Hematopoietic multipotent progenitor cell treated with erythropoietin and hydrocortisone succinate and interleukin-3 and kit ligand, for 15 days (in vitro differentiated cells): ENCODE measurements around the gene CAPN13.

Experiments
- DNase-seq: peaks from one replicate; pipeline ENCODE4 v3.0.0-alpha.2; 2015; ENCODE audit warnings: low spot score

Gene CAPN13

DNA sequence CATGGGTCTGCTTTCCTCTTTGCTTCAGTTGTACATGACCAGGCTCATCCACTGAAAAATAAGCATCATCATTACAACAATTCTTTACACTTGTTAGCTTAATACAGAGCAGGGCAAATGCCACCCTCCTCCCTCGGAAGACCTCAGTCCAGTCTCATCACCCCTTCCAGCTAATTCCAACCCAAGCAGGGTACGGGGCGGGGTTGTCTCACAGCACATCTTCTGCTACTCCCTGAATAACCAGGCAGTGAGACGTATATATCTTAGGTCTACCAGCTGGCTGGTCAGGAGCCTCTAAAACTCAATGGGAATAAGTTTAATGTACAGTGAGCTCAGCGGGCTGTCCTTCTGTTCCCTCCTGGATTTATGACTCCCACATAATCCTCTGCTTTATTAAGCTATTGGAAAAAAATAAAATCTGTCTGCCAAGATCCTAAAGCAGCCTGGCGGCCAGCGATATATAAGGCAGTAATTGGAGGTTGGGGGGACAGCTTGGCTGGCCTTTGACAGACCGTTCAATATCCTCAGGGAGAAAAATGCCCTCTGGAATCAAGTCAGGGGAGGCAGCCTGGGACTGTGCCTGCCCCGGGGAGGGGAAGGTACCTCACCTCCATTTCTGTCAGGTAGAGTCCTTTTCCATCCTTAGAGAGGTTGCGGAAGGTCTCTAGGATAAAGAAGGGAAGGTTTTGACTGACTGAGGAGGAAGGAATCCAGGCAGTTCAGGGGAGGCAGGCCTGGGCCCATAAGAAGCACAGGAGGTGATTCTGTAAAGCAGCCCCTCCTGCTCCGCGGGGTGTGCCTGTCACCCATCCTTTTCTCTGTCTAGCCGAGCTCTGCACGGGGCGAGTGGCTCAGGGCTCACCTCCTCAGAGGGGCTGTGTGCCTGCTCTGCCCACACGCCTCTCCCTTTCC is 76.3 kb downstream of the CAPN13 start:
- DNase-seq: no peak

DNA sequence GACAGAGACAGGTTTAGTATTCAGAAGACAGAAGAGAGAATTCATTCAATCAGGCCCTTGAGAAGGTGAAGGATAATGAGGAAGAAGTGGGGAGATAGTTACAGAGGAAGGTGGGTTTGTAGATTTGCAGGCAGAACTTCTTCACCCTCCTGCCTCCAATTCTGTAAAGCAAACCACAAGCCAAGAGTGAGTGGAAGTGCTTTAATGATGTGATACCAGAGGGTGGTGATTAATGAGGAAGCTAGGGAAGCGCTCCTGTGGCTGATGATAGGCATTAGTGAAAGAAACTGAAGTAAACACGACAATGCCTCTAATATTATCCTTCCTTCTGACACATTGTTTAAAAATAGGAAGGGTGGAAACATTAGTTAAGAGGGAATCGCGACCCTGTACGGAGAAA is 78.2 kb downstream of the CAPN13 start:
- no peak for DNase-seq

DNA sequence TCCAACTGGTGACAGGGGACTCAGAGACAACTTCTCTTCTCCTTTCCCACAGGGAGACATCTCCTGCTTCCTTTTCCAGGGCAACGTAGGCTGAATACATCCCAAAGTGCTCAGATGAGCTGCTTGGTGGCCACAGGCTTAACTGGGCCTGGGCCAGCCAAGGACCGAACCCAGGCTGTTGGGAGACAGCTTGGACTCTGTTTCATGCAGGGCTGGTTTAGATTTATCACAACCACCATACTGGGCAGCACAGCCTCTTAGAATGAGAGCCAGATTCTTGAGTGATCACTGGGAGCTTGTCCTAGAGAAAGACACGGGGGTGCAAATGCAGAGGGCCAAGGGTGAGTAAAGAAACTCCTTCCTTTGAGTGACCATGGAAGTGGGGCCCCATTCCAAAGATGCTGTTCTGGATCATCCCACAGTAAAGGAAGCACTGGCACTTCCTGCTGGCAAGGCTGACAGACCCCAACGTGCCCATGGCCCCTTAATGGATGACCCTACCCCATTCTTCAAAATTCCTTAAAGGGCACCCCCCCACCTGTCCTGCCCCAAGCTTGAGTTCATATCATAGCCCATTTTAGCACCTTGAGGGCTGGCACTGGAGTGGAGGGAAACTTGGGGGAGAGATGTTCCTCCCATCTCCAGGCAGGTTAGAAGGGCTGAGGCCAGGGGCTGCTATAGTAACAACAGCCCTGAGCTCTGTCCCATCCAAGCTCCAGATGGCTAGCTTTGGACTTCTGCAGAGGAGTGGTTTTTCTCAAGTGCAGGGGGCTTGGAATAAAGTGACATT is 84.1 kb downstream of the CAPN13 start:
- DNase-seq: no peak

DNA sequence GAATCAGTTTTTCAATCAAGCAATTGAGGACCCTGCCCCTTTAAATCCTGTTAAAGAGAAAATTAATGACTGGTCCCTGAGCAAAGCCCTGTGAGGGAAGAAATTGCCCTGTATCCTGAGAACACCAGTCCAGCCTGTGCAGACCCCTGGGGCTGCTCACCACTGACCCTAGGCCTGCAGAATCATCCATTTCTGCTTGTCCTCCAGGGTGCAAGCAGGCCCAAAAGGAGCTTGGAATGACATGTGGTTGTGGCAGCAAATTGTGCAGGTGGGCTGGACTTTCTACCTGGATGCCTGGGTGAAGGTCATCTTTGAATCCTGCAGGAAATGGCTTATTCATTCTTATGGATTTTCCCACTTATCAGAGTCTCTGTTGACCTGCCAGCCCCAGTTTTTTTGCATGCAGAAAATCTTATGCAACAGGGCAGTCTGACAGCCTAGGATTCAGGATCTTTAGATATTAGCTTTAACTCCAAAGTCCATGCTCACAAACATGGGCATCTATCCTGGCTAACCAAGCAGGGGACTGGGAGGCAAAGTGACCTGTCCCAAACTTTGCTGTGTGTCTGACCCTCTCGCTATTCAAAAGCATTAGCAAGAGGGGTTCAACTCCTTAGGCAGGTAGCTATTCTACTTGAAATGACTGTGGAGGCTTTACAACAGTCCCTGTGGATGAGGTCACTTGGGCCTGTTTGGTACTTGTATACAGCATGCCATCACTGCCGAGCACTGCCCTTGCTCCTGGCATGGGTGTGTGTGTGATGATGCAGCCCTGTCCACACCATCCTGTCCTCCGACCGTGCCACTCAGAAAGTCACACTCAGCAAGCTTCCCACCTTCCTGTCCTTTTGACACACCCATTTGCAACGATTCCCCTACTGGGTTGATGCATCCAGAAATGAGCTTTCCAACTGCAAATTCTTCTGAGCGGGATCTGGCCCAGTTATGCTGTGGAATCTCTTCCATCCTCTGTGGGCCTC is 85.3 kb downstream of the CAPN13 start:
- no peak for DNase-seq

DNA sequence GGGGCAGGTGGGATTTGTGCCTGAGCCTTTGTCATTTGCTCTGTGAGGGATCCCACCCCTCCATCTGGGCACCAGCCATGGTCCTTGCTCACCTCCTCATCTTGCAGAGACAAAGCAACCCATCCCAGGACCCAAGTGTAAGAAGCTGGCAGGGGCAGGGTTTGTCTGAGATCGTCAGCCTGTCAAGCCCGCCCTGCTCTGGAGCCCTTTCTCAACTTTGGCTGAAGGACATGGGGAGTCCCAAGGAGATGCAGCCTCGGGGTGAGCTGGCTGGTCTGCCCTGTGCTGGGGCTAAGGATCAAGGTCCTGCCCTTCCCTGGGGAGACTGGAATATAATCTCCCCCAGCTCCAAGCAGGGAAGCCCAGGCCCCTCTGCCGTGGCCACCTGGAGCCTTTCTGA is 86.0 kb downstream of the CAPN13 start:
- no peak for DNase-seq

DNA sequence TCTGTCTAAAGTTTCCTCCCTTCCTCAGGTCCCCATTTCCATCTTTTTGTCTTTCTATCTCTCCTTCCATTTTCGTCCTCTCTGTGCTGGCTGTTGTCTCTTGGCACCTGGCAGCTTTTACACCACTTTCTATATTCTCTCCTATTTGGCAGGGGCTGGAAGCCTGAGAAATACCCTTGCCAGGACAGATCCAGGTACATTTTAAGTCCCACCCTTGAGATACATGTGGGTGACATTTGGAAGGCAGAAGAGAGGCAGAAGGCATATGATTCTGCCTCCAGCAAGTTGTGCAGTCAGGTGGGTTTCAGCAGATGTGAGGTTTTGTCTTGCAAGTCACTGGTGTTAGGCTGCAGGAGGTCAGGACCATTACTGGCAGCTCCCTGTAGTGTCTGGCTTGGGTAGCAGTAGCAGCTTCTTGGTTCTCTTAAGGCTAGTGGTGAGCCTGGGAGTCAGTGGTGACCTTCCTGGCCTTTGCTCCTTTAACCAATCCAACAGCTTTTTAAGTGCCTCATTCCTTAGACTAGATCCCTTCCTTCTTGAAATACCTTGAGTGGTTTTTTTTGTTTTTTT is 90.1 kb downstream of the CAPN13 start:
- no peak for DNase-seq

DNA sequence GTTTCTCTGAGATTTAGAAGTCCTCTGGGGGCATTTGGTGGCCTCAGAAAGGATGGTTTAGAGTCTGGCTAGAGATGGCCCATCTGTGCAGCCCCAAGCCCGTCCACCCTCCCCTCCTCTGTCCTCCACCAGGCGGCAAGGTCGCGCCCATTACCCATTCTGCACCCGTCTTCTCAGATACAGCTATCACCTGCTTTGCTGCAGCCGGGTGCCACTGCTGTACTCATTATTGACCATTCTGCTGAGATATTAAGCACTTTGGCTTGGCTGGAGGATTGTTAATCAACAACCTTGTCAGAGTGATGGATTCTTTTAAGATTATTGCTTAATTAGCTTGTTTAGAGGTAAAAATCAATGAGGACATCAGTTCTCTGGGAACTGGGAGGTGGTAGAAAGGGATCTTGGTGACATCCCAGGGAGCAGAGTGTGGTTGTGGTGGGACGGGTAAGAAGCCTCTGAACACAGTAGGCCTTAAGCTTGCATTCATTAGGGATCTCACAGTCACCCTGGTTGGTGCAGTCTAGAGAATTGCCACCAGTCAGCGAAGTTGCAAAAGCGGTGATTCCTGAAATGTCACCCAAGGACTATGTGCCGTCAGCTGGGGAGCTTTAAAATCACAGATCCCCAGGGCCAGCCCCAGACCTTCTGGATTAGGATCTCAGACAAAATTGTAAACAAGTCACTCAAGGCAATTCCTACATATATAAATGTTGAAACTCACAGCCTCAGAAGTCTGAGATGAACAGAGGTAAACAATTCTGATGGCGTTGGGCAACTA is 90.9 kb downstream of the CAPN13 start:
- no peak for DNase-seq

DNA sequence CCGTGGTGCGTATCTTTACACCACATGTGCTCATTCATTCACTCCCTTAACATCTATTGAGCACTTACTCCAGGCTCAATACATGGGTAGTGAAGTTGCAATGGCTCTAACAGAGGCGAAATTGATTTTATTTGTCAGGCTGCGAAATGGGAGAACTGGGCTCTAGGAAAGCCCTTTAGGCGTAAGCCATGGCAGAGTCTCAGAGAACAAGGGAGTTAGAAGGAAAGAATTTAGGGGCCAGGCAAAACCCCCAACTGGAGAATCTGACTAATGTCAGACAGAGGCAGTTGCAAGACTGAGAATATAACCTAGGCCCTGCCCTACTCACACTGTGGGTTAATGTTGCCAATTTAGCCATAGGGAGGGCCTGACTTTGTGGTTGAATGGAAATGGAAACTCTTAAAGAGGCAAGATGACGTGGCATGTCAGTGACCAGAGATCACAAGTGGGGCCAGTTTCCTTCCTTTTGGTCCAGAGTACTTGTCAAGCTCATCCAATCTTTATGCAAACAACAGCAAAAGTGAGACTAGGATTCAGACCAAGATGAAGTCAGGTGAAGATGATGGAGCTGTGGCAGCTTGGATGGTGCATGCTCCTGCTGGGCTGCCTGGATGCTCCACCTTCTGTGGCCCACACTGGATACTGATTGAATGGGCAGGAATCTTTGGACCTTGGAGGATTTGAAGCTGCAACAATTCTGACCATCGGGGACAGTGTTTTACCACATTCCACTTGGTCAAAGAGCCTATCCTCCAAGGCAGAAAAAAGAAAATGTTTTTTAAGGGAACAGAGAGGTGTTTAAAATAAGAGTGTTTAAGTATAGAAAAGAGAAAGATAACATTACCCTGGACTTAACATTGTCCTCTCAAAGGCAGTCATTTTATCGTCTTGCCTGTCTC is 92.2 kb downstream of the CAPN13 start:
- no peak for DNase-seq

DNA sequence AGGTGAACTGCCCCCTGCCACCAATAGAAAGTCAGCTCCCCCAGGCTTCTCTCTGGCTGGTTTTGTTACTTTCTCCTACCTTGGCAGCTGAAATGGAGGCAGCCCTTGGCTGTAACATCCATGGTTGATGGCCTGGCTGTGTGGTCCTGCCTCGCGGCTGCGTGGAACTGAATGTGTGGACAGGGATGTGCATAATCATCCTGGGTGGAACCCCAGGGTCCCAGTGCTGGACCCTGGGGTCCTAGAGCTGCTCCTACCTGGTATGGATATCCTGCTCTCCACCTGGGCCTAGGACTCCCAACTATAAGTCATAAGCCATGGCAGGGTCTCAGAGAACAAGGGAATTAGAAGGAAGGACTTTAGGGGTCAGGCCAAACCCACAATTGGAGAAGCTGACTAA is 93.5 kb downstream of the CAPN13 start:
- no peak for DNase-seq

DNA sequence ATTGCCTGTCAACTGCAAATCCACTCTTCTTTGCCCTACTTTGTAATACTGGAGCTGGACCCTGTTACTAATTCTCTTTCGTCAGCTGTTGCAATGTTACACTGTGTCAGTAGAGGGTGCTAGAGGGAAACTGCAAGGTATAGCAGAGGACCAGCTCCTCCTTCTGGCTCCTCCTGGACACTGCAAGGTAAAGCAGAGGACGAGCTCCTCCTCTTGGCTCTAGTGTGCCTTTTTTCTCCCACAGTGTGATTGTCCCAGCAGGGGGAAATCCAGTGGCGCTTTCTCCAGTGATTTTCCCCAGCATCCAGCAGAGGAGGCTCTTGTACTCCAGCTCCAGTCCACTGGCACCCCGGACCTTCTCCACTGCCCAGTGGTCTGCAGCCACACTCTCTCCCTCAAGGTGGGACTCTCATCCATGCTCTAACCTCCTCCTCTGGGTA is 95.6 kb downstream of the CAPN13 start:
- peak; percentile 95 for DNase-seq

DNA sequence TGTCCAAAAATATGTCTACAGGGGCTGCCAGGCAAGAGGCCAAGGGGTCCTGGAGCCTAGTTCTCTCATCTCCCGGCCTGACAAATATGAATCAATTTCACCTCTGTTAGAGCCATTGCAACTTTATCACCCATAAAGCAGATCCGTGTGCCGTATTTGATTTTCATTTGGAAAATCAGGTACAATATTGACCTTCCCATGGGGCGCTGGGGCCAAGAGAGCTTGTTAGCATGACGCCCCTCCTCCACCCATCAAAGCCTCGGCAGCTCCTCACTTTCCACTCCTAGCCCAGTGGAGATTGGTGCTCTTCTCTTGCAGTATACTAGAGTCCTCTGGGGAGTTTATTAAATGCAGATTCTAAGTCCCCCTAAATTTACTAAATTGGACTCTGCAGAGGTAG is 96.8 kb downstream of the CAPN13 start:
- no peak for DNase-seq

DNA sequence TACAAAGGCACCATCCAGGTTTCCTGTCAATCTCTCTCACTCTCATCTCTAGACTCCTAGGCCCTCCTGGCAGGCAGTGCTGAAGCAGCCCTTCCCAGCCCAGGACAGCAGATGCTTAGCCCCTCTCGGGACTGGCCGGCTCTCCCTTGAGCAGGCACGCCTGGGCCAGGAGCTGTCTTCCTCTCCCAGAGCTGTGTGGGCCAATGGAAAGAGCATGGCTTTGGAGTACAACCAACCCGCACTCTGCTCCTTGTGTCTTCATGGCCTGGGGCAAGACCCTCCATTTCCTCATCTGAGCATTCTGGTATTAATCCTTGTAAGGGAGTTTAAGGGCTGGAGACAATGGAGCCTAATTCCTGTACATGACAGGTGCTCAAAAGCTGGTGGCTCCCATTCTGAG is 97.2 kb downstream of the CAPN13 start:
- DNase-seq: no peak

DNA sequence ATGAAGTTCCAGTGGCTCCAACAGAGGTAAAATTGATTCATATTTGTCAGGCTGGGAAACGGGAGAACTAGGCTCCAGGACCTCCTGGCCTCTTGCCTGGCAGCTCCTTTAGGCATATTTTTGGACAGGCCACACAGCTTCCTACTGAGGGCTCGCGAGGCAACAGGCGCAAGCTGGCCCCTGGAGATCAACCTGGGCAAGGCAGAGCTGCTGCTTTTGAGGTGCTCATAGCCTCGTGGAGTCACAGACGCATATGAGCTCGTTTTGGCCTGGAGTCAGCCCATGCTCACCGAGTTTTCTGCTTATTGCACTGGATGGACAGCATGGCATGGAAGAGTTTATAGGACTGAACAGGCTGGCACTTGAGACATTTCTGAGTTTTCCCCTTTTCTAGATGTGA is 97.7 kb downstream of the CAPN13 start:
- no peak for DNase-seq

DNA sequence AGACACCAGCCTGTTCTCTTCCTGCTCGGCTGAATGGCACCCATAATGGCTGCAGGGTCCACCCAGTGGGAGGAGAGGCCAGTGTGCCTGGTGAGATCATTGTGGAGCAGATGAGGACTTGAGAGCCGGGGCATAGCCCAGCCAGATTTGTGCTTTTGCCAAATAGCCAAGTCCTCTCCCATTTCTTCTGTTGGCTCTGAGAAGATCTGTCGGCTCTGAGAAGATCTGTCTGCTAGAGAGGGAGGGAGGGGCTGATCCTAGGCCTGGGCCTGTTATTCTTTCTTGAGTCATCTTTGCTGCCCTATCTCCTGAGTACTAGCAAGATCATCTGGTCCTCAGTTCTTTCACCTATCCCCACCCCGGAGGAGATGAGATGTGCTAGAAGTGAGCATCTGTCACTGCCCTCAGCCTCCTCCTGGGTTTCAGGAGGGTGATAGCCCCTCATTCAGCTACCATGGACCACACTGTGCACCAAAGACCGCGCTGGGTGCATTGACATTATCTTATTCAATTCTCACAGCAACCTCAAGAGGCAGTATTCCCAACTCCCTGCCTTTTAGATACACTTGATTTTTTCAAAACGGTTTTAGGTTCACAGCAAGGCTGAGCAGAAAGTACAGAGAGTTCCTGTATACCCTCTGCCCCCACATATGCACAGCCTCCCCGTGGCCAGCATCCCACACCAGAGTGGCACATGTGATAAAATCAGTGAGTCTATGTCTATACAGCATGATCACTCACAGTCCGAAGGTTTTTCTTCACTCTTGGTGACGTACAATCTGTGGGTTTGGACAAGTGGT is 98.6 kb downstream of the CAPN13 start:
- peak; percentile 13 for DNase-seq

DNA sequence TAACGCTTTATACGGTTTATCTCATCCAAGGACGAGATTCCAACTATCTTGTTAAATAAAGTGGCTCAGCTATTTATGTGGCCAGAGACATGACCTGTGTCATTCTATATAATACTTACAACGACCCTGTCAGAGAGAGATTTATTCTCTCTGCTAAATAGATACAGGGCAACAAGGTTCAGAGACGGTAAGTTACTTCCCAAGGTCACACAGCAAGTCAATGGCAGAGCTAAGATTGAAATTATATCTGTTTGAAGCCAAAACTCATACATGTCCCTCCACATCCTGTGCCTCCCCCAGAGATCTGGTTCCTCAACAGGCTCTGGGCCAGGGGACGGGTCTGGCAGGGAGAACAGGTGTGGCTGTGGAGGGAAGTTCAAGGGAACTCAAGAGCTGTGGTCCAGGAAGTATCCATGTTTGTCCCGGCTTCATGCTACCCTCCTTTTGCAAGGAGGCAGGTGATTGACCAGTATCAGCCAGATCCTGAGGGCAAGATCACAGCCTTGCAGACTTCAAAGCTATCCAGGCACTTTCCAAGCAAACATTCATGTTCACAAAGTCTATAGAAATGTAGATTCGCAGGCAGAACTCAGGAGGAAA is 99.8 kb downstream of the CAPN13 start:
- no peak for DNase-seq

DNA sequence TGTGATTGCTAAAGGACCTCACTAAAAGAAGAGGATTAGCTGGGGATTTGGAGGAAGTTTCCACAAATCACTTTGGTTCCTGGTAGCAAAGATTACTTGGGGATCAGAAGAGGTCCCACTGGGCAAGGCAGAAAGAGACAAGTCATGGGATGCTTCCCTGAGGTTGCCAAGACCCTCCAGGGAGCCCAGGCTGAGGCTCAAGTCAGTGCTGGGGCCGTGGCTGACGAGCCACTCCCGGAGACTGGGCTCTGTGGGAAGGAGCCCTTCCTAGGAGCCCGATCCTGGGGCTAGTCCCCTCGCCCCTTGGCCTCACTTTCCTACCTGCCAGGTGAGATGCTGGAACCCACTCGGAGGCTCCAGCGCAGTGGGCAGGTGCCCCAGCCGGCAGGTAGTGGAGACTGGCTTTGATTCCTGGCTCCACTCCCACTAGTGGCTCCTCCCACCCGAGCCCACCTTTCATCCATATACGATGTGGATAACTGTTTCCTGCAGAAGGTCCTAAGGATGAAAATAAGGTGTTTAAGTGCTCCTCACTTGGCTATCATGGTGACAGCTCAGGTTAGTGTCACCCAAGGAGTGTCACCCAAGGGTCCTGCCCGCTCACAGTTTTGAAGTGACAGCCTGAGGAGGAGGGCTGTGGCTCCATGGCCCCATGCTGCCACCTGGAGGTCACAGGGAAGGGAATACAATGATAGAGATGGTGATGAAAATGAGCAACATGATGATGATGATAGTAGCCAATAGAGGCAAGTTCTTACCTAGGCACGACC is 100.5 kb downstream of the CAPN13 start:
- peak; percentile 68 for DNase-seq

DNA sequence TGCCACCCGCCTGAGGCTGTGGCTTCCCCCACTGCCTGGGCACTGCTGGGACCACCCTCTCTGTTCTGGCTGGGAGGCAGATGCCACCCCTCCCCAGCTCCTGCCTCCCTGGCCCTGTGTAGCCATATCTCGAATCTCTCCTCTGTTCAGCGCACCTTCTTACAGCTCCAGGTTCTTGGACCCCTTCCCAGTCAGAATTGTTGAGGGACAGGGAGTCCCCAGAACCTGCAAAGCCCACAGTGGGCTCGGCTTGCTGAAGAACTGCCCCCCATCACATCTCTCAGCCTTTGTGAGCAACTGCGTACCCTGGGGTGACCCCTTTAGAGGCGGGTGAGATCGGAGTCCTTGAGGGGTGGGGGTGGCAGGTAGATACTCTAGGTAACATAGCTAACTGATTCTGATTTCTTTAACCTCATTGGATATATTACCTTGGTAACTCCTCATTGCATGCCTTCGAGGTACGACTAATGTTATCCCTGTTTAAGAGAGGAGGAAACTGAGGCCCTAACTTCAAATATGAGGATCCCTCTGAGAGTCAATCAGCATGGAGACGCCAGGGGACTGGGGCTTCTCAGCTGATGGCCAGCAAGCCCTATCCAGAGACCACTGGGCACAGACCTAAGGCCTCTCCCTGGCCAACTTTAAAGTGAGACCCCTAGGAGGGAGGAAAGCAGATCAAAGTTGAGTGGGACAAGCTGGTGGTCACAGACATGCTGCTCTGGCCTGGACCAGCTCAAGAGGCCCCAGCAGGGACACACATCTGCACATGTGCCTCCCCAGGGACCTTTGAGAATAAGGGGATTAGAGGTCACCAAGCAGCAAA is 101.3 kb downstream of the CAPN13 start:
- no peak for DNase-seq
